Measurements from ENCODE around the gene PLAAT4.

PLAAT4 gene

DNA sequence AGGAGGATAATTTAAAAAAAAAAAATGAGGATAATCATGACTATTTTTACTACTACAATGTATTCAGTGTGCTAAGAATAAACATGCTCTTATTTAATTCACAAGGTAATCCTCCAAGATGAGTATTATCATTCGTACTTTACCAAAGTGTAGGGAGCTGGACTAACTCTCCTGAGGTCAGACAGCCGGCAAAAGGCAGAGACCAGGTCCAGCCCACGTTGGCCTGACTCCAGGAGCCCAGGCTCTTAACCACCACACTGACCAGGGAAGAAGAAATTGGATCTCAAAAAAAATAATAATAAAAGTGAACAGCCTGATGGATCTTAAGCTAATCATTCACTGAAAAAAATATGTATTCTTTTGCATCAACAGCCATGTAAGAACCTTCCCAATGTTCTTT is 52.4 kb downstream of the PLAAT4 start:
- TF ChIP-seq, protein P1, sequence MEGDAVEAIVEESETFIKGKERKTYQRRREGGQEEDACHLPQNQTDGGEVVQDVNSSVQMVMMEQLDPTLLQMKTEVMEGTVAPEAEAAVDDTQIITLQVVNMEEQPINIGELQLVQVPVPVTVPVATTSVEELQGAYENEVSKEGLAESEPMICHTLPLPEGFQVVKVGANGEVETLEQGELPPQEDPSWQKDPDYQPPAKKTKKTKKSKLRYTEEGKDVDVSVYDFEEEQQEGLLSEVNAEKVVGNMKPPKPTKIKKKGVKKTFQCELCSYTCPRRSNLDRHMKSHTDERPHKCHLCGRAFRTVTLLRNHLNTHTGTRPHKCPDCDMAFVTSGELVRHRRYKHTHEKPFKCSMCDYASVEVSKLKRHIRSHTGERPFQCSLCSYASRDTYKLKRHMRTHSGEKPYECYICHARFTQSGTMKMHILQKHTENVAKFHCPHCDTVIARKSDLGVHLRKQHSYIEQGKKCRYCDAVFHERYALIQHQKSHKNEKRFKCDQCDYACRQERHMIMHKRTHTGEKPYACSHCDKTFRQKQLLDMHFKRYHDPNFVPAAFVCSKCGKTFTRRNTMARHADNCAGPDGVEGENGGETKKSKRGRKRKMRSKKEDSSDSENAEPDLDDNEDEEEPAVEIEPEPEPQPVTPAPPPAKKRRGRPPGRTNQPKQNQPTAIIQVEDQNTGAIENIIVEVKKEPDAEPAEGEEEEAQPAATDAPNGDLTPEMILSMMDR (conservative IDR thresholded peaks at IDR 0.05; ENCODE audit: low read depth, low read length), result no peak
- DNase-seq (ENCODE audit: low read depth), result no peak
- no peak overlapping the region for H3K4me3 ChIP-seq (ENCODE audit: low read length)

DNA sequence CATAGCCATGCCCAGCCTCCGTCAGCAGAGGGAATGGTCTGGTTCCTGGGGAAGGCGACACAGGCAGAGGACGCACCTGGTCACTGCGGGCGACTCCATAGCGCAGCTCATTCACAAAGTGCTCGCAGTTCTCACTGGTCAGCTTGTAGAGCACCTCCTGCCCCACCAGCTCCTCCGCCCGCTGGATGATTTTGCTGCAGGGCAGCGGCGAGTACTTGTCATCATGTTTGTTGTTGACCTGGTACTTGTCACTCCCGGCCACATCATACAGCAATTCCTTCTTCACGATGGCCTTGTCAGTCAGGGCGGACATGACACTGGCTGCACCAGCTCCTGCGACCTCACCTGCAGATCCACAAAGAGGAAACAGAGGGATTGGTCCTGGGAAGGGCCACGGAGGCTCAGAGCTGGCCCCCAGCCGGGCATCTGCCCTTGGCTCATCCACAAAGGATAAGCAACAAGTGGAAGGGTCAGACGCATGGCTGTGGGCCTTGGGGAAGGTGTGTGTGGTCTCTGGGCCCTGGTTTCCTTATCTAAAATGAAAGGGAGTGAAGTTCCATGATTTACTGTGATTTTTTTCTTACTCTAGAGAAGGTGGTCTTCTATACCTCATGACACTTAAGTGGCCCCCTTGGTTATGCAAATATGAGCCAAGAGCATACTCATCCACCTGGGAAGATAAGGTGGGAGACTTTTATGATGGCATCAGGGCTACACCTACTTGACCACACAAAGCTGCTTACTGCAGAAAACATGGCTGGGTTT is 53.6 kb downstream of the PLAAT4 start:
- TF ChIP-seq, protein P1 (conservative IDR thresholded peaks at IDR 0.05; ENCODE audit: low read depth, low read length), result no peak
- DNase-seq (ENCODE audit: low read depth), result no peak
- H3K4me3 ChIP-seq (ENCODE audit: low read length), result no peak overlapping the region

DNA sequence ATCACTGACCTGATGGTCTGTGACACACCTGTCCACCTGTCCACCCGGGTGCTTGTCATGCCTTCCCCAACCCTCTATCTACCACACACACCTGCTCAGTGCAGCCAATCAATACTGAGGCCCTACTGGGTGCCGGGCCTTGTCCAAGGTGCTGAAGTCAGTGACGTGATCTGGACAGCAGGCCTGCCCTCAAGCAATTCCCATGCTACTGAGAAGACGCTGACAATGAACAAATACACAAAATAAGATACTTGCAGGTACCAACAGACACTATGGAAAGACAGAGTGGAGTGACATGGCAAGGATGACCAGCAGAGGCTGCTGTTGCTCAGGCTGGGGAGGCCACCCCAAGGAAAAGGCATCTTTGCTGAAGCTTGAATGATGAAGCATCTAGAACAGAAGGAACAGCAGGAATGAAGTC is 56.4 kb downstream of the PLAAT4 start:
- TF ChIP-seq, protein P1 (conservative IDR thresholded peaks at IDR 0.05; ENCODE audit: low read depth, low read length), result peak; percentile 78
- no peak overlapping the region for H3K4me3 ChIP-seq (ENCODE audit: low read length)
- DNase-seq (ENCODE audit: low read depth), result no peak

DNA sequence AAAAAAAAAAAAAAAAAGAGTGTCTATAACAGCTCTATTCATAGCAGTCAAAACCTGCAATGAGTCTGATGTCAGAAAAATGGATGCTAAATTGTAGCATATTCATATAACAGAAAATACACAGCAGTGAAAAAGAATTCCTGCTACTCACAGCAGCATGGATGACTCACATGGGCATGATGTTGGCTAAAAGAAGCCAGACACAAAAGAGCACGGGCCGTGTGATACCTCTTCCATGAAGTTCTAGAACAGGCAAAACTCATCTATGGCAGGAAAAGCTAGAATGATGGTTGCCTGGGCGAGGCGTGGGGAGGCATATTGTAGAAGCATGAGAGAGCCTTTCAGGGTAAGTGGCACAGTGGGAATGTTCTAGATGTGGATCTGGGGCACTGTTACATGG is 58.7 kb downstream of the PLAAT4 start:
- H3K4me3 ChIP-seq (ENCODE audit: low read length), result no peak overlapping the region
- TF ChIP-seq, protein P1 (conservative IDR thresholded peaks at IDR 0.05; ENCODE audit: low read depth, low read length), result no peak
- DNase-seq (ENCODE audit: low read depth), result no peak

All from retinal pigment epithelial cell (primary cell).